ENCODE data around the gene PRRT4.

GRCh38 chr7:128363261-128363721 is 1.8 kb upstream of the PRRT4 start:
- TF ChIP-seq CTCF (IDR thresholded peaks at IDR 0.05; ENCODE audit: low read depth, low read length, missing input control) (no peak), MAX (IDR thresholded peaks at IDR 0.05) (no peak), REST (IDR thresholded peaks at IDR 0.05) (no peak)

All from liver (tissue), 2 donors.